SK-N-SH (cell line): Measurements from ENCODE around the gene ATG16L2. TPM values are rescaled to one million over a fixed set of nuclear protein-coding genes. Genes with fewer than 3 reads are reported as not detected.

Experiments used
- CTCF ChIA-PET: fragments of 300-600, 350-600 bp; formaldehyde crosslinking; extraction: SDS; loops from one replicate; lab custom pipeline; 2021; lab: Yijun Ruan, JAX
- POLR2A ChIA-PET: fragments of 350-600 bp; sonication (Branson Sonifier 250); formaldehyde crosslinking; extraction: SDS; loops from one replicate; lab custom pipeline; 2020; ENCODE audit warnings: antibody characterized with exemption, inconsistent platforms; lab: Yijun Ruan, JAX
- DNase-seq: peaks from one replicate; pipeline ENCODE4 v3.0.0; 2012
- H2AFZ ChIP-seq: fragments of 200-600 bp; sonication (generic); 2 replicates; pipeline ENCODE4 v1.8.1; 2016; ENCODE audit warnings: antibody characterized with exemption, mild to moderate bottlenecking, low read depth
- H3F3A ChIP-seq: fragments of 200-600 bp; sonication (generic); replicated peaks from 2 replicates; pipeline ENCODE3; 2016; ENCODE audit warnings: antibody characterized with exemption, mild to moderate bottlenecking; ENCODE audit not compliant: insufficient read depth
- H3K27ac ChIP-seq, 2 experiments: fragments of 200-500 bp in 1 of 2; fragments of 200-600 bp in 1 of 2; sonication (Bioruptor generic) in 1 of 2; sonication (generic), shearing (Covaris generic) in 1 of 2; 2 replicates each; pipeline versions ENCODE4 v1.5.1 to v1.6.1; 2014 to 2016; ENCODE audit warnings: low read depth in 2 of 2, inconsistent platforms in 1 of 2, low read length in 1 of 2, mild to moderate bottlenecking in 1 of 2, mixed read lengths in 1 of 2
- H3K27me3 ChIP-seq: fragments of 200-600 bp; sonication (generic), shearing (Covaris generic); 2 replicates; pipeline ENCODE4 v1.6.1; 2016; ENCODE audit warnings: mixed run types; ENCODE audit not compliant: insufficient read depth
- H3K36me3 ChIP-seq, 2 experiments: fragments of 200-500 bp in 1 of 2; fragments of 200-600 bp in 1 of 2; sonication (Bioruptor generic) in 1 of 2; sonication (generic) in 1 of 2; replicated peaks in 1 of 2; 2 replicates each; pipeline versions ENCODE3 to v1.5.1; 2014 to 2016; ENCODE audit warnings: low read length in 1 of 2, mild to moderate bottlenecking in 1 of 2; ENCODE audit not compliant: insufficient read depth in 2 of 2, control insufficient read depth in 1 of 2
- H3K4me1 ChIP-seq, 2 experiments: fragments of 200-500 bp in 1 of 2; fragments of 200-600 bp in 1 of 2; sonication (Bioruptor generic) in 1 of 2; sonication (generic), shearing (Covaris generic) in 1 of 2; 2 replicates each; pipeline versions ENCODE4 v1.5.1 to v1.6.1; 2014 to 2016; ENCODE audit warnings: low read depth in 1 of 2, low read length in 1 of 2, mixed run types in 1 of 2; ENCODE audit not compliant: insufficient read depth in 2 of 2, control insufficient read depth in 1 of 2
- H3K4me2 ChIP-seq: fragments of 200-600 bp; sonication (generic), shearing (Covaris generic); 2 replicates; pipeline ENCODE4 v1.6.1; 2017; ENCODE audit warnings: mixed run types
- H3K4me3 ChIP-seq, 2 experiments: fragments of 200-500 bp in 1 of 2; fragments of 200-600 bp in 1 of 2; sonication (Bioruptor generic) in 1 of 2; sonication (generic), shearing (Covaris generic) in 1 of 2; 2 replicates each; pipeline versions ENCODE4 v1.5.1 to v1.8.1; 2014 to 2016; ENCODE audit warnings: low read depth in 2 of 2, inconsistent platforms in 1 of 2, low read length in 1 of 2, mild to moderate bottlenecking in 1 of 2, mixed read lengths in 1 of 2, moderate library complexity in 1 of 2
- H3K79me2 ChIP-seq: fragments of 200-600 bp; sonication (generic); 2 replicates; pipeline ENCODE4 v1.8.1; 2017; ENCODE audit warnings: mild to moderate bottlenecking; ENCODE audit not compliant: insufficient read depth
- H3K9ac ChIP-seq: fragments of 200-600 bp; sonication (generic); 2 replicates; pipeline ENCODE4 v1.6.1; 2017; ENCODE audit warnings: mixed run types
- H3K9me2 ChIP-seq: fragments of 200-600 bp; sonication (generic); 2 replicates; pipeline ENCODE4 v1.6.1; 2017; ENCODE audit warnings: mixed run types
- H3K9me3 ChIP-seq: fragments of 200-600 bp; sonication (generic); 2 replicates; pipeline ENCODE4 v1.6.1; 2017; ENCODE audit warnings: mixed run types, mild to moderate bottlenecking, moderate library complexity
- H4K20me1 ChIP-seq: fragments of 200-600 bp; sonication (generic); 2 replicates; pipeline ENCODE4 v1.6.1; 2017; ENCODE audit warnings: mild to moderate bottlenecking, mixed run types; ENCODE audit not compliant: insufficient read depth
- CHD2 ChIP-seq: fragments of 150-350 bp; IDR thresholded peaks from 2 replicates; pipeline ENCODE4 v1.6.1; 2018; ENCODE audit warnings: low read length; ENCODE audit not compliant: partially characterized antibody
- ELF1 ChIP-seq: IDR thresholded peaks from 2 replicates; pipeline ENCODE4 v1.4.0; 2012
- EZH2phosphoT487 ChIP-seq: fragments of 200-600 bp; sonication (generic); IDR thresholded peaks from 2 replicates; pipeline ENCODE4 v1.6.1; 2017; ENCODE audit warnings: low read depth, mixed run types, mild to moderate bottlenecking, antibody characterized with exemption, moderate library complexity, borderline replicate concordance
- FOSL2 ChIP-seq: IDR thresholded peaks from 2 replicates; pipeline ENCODE4 v1.4.0; 2012; ENCODE audit warnings: low read depth, mild to moderate bottlenecking, moderate library complexity, borderline replicate concordance
- FOXJ3 ChIP-seq: sonication (generic); formaldehyde crosslinking; IDR thresholded peaks from 2 replicates; pipeline ENCODE4 v1.5.1; 2020; ENCODE audit warnings: mild to moderate bottlenecking, missing genetic modification reagents
- MEF2A ChIP-seq: IDR thresholded peaks from 2 replicates; pipeline ENCODE4 v1.4.0; 2012; ENCODE audit warnings: low read depth, borderline replicate concordance
- MXI1 ChIP-seq: IDR thresholded peaks from 2 replicates; pipeline ENCODE4 v1.6.1; 2012; ENCODE audit warnings: mild to moderate bottlenecking, low read depth, low read length, improper control_type of control experiment
- NRF1 ChIP-seq: IDR thresholded peaks from 2 replicates; pipeline ENCODE4 v1.6.1; 2012; ENCODE audit warnings: low read depth, mild to moderate bottlenecking, low read length
- RAD21 ChIP-seq: IDR thresholded peaks from 2 replicates; pipeline ENCODE4 v1.6.1; 2012; ENCODE audit warnings: mild to moderate bottlenecking, low read length
- RCOR1 ChIP-seq: fragments of 150-350 bp; IDR thresholded peaks from 2 replicates; pipeline ENCODE4 v1.6.1; 2017; ENCODE audit warnings: antibody characterized with exemption, low read length
- SIN3A ChIP-seq: IDR thresholded peaks from 2 replicates; pipeline ENCODE4 v1.6.1; 2012; ENCODE audit warnings: low read depth, mild to moderate bottlenecking, low read length, moderate library complexity, borderline replicate concordance
- TEAD4 ChIP-seq: IDR thresholded peaks from 2 replicates; pipeline ENCODE4 v1.4.0; 2012; ENCODE audit warnings: mild to moderate bottlenecking, borderline replicate concordance; ENCODE audit not compliant: insufficient read depth
- WGBS: methylation state at CpG from one replicate; pipeline ENCODE4 v1.1.6; 2017; ENCODE audit warnings: low lambda C conversion rate; 5-methylcytosine and 5-hydroxymethylcytosine counted together
- polyA plus RNA-seq, 3 experiments: library from polyadenylated mRNA; depleted of rRNA; stranded (reverse); fragments of >200 nt; gene quantifications; 2 replicates each; pipeline ENCODE4 v1.2.3, GENCODE V29; 2012
- TF ChIP-seq, protein P1 (sequence below): fragments of 200-600 bp; sonication (generic); IDR thresholded peaks from 2 replicates; pipeline ENCODE4 v1.6.1; 2017; ENCODE audit warnings: antibody characterized with exemption, mild to moderate bottlenecking, moderate library complexity
- TF ChIP-seq, protein P2 (sequence below): IDR thresholded peaks from 2 replicates; pipeline ENCODE4 v1.6.1; 2012; ENCODE audit warnings: mild to moderate bottlenecking, low read depth, low read length, moderate library complexity

Gene ATG16L2
- polyA plus RNA-seq, 1 of the 3 experiments (the other 2 are of a cell fraction), result 26.9 TPM

GRCh38 chr11:72786305-72787215 is 27.7 kb upstream of the ATG16L2 start (continued):
- TF ChIP-seq FOXJ3 (CRISPR knock-in tag) (no peak), SIN3A (no peak), MXI1 (no peak)
- TF ChIP-seq, protein P1, sequence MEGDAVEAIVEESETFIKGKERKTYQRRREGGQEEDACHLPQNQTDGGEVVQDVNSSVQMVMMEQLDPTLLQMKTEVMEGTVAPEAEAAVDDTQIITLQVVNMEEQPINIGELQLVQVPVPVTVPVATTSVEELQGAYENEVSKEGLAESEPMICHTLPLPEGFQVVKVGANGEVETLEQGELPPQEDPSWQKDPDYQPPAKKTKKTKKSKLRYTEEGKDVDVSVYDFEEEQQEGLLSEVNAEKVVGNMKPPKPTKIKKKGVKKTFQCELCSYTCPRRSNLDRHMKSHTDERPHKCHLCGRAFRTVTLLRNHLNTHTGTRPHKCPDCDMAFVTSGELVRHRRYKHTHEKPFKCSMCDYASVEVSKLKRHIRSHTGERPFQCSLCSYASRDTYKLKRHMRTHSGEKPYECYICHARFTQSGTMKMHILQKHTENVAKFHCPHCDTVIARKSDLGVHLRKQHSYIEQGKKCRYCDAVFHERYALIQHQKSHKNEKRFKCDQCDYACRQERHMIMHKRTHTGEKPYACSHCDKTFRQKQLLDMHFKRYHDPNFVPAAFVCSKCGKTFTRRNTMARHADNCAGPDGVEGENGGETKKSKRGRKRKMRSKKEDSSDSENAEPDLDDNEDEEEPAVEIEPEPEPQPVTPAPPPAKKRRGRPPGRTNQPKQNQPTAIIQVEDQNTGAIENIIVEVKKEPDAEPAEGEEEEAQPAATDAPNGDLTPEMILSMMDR, result no peak
- TF ChIP-seq, all 33 proteins: peak for 0

DNA sequence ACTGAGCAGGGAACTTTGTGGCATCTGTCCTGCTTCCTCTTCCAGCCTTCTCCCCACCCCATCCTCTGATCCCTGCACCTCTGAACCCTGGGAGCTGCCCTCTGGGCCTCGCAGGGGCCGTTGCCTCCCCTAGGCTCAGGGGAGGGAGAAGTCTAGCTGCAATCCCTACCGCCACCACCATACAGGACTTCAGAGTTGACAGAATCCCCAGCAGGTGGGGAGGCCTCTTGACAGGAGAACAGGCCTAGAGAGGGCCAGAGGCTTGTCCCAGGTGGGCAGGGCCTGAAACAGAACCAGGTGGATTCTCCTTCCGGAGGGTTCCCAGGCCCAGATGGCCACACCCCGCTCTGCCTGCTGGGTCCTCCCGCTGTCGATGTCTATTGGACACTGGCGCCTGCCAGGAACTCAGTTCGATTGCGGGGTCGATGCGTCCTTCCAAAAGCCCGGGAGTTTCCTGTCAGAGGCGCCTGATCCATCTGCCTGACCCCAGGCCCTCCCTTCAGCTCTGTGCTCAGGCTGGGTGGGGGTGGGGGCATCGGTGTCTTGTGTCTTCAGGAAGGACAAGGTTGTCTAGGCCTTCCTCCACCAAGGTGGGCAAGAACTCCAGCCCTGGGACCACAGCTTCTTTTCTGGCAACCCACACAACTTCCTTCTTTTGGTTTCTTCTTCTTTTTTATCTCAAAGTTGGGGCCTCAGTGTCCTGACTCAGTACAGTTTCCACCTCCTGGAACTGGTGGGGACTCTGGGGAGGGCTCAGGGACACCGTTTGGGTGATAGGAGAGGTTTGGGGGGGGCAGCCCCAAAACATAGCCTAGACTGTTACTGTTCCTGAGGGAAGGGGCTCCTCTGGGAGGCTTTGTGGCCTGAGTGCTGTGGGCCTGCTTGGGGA is 26.8 kb upstream of the ATG16L2 start:
- DNase-seq, result peak; percentile 46
- Histone ChIP-seq H3F3A (no peaks in the 10 kb centered on the region), H2AFZ (no peak overlapping the region), H3K4me3 (no peak overlapping the region), H3K27me3 (no peaks in the 10 kb centered on the region), H3K9me2 (no peaks in the 10 kb centered on the region), H3K36me3 (no peaks in the 10 kb centered on the region), H4K20me1 (no peaks in the 10 kb centered on the region), H3K4me2 (no peak overlapping the region), H3K4me1 (peaks cover 9 to 15% of the 10 kb centered on the region in 2 experiments; a peak in 1 of 4 replicates), H3K9me3 (no peaks in the 10 kb centered on the region), H3K79me2 (no peaks in the 10 kb centered on the region), H3K27ac (no peak overlapping the region), H3K9ac (no peak overlapping the region)
- WGBS, result 72% methylated on average over 3 of the region's 16 CpGs
- ChIA-PET POLR2A (no interaction called here), CTCF (interaction anchor here (1.3 to 4.8 kb wide), 3 partner anchors 10 to 188 kb away, joined by 3 to 34 read pairs (median 4); no protein-coding TSS in a partner anchor)
- TF ChIP-seq RAD21 (no peak), TEAD4 (no peak), CHD2 (no peak), MEF2A (no peak), FOXJ3 (CRISPR knock-in tag) (no peak), NRF1 (no peak), ELF1 (no peak), RCOR1 (no peak), EZH2phosphoT487 (no peak), FOSL2 (no peak)
- TF ChIP-seq, protein P2, sequence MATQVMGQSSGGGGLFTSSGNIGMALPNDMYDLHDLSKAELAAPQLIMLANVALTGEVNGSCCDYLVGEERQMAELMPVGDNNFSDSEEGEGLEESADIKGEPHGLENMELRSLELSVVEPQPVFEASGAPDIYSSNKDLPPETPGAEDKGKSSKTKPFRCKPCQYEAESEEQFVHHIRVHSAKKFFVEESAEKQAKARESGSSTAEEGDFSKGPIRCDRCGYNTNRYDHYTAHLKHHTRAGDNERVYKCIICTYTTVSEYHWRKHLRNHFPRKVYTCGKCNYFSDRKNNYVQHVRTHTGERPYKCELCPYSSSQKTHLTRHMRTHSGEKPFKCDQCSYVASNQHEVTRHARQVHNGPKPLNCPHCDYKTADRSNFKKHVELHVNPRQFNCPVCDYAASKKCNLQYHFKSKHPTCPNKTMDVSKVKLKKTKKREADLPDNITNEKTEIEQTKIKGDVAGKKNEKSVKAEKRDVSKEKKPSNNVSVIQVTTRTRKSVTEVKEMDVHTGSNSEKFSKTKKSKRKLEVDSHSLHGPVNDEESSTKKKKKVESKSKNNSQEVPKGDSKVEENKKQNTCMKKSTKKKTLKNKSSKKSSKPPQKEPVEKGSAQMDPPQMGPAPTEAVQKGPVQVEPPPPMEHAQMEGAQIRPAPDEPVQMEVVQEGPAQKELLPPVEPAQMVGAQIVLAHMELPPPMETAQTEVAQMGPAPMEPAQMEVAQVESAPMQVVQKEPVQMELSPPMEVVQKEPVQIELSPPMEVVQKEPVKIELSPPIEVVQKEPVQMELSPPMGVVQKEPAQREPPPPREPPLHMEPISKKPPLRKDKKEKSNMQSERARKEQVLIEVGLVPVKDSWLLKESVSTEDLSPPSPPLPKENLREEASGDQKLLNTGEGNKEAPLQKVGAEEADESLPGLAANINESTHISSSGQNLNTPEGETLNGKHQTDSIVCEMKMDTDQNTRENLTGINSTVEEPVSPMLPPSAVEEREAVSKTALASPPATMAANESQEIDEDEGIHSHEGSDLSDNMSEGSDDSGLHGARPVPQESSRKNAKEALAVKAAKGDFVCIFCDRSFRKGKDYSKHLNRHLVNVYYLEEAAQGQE, result no peak
